Fibroblast of the aortic adventitia (primary cell): ENCODE measurements around the gene MYBPC1. TPM values are rescaled to one million over a fixed set of nuclear protein-coding genes. Genes with fewer than 3 reads are reported as not detected.
"Not testable (repeated sequence)": the region's sequence is repeated elsewhere in the genome, so short reads cannot be mapped to it uniquely, and the experiment has no call there.

Source experiments
- DNase-seq: peaks from one replicate; pipeline ENCODE4 v3.0.0-alpha.2; 2010; ENCODE audit warnings: low read depth
- H3K4me3 ChIP-seq: 2 replicates; pipeline ENCODE4 v1.5.1; 2011; ENCODE audit warnings: low read depth, mild to moderate bottlenecking, control low read depth, low read length, moderate library complexity
- CTCF ChIP-seq: IDR thresholded peaks from 2 replicates; pipeline ENCODE4 v1.5.1; 2011; ENCODE audit warnings: mild to moderate bottlenecking, low read length, control low read depth, inconsistent platforms; ENCODE audit not compliant: insufficient read depth
- total RNA-seq: library from RNA; depleted of rRNA; stranded (reverse); fragments of >200 nt; gene quantifications from 2 replicates; pipeline ENCODE4 v1.2.3, GENCODE V29; 2012; ENCODE audit warnings: low replicate concordance

The MYBPC1 gene
- total RNA-seq, 1 donor, result not detected

DNA sequence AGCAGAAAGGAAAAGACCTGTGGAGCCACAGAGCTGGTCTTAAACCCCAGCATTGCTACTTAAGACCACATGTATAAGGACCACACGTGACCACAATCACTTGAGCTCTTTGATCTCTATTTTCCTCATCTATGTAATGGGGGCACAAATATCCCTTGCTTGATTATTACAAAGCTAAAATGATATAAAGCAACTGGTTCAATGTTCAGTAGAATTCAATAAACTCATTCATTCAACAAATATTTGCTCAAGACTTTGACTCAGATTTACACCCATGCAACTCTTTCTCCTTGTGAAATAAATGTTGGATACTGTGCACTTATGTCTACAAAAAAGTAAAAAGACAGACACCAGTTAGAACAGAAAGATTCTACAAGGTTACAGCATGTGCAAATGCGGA, 80.8 kb downstream of the MYBPC1 start:
- DNase-seq, result no peak
- no peak for TF ChIP-seq CTCF
- no peak overlapping the region for H3K4me3 ChIP-seq

GRCh38 chr12:101676497-101676896, 81.7 kb downstream of the MYBPC1 start:
- DNase-seq, H3K4me3 ChIP-seq: not testable (repeated sequence)

DNA sequence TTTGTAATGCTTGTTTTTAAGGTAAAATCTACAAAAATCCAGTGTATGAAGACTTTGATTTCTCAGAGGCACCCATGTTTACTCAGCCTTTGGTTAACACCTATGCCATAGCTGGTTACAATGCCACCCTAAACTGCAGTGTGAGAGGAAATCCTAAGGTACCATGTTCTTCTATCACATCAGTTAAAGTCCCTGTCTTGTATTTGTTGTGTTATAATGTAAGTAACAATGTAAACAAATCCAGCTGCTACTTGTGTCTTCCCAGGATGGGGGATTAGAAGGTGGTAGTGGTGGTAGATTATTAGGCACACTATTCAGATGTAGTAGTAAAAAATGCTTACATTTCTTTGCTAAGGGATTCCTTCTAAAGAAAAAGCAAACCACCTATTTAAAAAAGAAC, 83.3 kb downstream of the MYBPC1 start:
- DNase-seq, result no peak
- TF ChIP-seq CTCF, result no peak
- H3K4me3 ChIP-seq, result no peak overlapping the region

GRCh38 chr12:101680240-101680639, 85.5 kb downstream of the MYBPC1 start:
- H3K4me3 ChIP-seq, result no peak overlapping the region
- TF ChIP-seq CTCF, result no peak
- no peak for DNase-seq

GRCh38 chr12:101680647-101681046, 85.9 kb downstream of the MYBPC1 start:
- H3K4me3 ChIP-seq, result no peak overlapping the region
- no peak for TF ChIP-seq CTCF
- DNase-seq, result no peak

DNA sequence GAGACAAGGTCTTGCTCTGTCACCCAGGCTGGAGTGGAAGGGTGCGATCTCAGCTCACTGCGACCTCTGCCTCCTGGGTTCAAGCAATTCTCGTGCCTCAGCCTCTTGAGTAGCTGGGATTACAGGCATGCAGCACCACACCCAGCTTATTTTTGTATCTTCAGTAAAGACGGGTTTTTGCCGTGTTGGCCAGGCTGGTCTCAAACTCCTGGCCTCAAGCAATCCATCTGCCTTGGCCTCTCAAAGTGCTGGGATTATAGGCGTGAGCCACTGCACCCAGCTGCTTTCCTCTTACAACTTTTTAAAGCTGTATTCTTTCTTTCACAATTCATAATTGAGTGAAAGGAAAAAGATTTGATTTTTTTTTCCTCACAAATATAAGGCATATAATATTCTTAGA, 86.9 kb downstream of the MYBPC1 start:
- H3K4me3 ChIP-seq, DNase-seq: not testable (repeated sequence)

- no peak for TF ChIP-seq CTCF
- DNase-seq, result no peak
- no peak overlapping the region for H3K4me3 ChIP-seq
These were observed 90.3 kb downstream of the MYBPC1 start for GRCh38 chr12:101685092-101685491.

DNA sequence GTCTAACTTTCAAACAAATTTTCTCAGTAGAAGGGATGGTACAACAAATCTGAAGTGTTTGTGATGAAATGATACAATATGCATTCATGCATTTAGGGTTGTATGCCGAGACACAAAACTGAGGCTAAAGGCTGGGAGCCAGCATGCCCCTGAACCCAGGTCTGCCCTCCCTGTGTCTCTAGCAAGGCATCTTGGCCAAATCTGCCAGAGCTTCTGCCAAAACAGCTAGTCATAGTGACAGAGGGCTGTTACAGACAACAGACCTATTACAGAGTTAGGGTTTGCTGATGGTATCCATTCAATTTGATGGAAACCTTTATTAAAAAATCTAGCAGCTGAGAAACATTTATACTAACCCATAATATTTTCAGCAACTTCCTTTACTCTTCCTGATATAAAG, 91.4 kb downstream of the MYBPC1 start:
- no peak overlapping the region for H3K4me3 ChIP-seq
- DNase-seq, result no peak
- TF ChIP-seq CTCF, result no peak
